RPMI8226 (cell line): Measurements from ENCODE around the gene ETV6.

Experiments used
- DNase-seq: peaks from one replicate; pipeline ENCODE4 v3.0.0-alpha.2; 2015

The ETV6 gene

GRCh38 chr12:11745113-11745512, 95.6 kb downstream of the ETV6 start:
- DNase-seq, result no peak

DNA sequence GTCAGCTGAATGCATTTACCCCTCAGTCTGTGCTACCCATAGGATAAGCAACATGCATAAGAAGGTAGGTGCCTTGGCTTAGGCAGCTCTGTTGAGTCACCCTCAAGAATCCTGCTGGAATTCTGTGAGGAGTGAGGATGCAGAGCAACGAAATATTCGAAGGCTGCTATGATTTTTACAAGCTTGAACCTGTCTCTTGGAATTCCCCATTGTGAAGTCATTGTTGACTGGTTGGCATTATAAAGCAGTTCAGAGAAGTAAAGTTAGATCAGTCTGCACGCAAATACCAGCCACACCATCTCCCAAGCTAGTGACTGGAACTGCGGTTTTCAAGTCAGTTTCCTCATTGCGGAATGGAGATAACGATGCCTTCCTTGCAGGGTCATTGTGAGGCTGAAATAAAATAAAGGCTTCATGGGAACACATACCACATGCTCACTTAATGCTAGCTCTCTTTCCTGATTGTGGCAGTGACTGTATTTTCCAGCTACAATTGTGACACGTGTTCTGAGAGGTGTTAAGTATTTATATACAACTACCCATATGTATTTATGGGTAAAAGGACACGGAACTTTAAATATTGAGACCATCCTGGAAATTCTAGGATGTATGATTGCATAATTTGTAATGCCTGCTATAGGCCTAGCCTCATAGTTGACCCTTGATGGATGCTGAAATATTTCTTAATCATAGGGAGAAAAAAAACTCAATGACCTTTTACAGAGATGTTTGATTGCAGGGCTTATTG, 96.7 kb downstream of the ETV6 start:
- DNase-seq, result no peak

GRCh38 chr12:11746940-11747716, 97.7 kb downstream of the ETV6 start:
- DNase-seq, result no peak

DNA sequence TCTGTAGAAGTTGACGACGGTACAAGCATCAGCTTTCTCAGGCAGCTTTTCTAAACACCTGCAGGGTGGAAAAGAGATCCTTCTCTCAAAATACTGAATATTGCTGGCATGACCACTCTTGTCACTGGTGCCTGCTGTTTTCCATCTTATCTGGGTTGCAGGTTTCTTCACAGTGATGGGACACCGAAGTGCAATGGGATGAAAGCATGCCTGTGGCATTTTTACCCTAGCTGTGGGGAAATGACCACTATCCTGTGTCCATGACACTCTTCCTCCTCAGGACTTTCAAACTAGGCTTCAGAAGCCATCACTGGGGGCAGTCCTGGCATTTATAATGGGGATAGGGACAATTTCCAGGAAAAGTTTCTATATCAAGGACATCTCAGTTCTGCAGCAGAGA, 98.5 kb downstream of the ETV6 start:
- no peak for DNase-seq

- no peak for DNase-seq
Observed at GRCh38 chr12:11748903-11749302, 99.4 kb downstream of the ETV6 start.

DNA sequence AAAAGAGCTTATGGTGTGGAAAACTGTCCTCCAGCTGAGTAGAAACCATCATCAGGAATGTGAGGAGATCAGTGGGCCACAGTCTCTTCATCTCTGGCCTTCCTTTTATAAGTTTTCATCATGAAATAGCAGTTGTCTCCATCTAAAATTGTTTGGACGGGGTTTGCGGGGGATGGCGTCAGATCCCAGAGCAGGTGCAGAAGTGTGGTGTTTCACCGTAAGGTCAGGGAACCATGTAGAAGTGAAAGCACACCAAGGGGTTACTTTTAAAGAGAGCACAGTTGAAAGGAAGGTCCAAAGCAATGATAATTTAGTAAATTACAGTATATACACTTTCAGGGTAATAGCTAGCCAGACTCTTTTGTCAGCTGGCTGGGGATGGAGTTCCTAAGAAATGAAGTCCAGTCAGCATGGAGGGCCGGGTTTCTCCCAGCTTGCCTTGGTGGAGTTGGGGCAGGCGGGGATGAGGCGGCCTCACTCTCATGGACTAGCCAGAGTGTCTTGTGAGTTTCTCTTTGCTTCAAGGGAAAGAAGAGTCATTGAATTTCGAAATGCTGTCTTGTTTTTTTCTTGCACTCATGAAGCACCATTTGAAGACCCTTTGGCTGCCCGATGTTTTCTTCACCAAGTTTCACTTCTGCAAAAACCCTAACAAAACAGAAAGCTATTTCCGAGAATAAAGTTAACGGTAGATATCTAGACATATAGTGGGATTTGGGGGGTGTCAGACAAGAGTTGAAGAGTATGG, 100.6 kb downstream of the ETV6 start:
- peak; percentile 82 for DNase-seq

- no peak for DNase-seq
Observed at GRCh38 chr12:11752403-11753149, 103.1 kb downstream of the ETV6 start.

DNA sequence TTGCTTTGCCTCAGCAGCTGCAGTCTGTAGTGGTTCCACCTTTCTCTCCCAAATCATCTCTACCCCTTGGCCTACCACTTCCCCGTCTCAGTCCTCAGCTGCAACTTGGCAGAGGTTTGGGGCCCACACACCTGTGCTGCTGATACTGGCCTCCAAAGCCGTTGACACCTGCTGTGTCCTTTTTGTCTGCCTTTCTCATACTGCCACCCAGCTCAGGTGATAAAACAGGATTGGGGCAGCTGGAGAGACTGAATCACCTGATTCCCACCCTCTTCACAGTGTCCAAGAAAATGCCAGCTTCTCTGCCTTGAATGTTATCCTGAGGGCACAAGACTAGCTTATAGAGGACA, 103.7 kb downstream of the ETV6 start:
- peak; percentile 93 for DNase-seq

DNA sequence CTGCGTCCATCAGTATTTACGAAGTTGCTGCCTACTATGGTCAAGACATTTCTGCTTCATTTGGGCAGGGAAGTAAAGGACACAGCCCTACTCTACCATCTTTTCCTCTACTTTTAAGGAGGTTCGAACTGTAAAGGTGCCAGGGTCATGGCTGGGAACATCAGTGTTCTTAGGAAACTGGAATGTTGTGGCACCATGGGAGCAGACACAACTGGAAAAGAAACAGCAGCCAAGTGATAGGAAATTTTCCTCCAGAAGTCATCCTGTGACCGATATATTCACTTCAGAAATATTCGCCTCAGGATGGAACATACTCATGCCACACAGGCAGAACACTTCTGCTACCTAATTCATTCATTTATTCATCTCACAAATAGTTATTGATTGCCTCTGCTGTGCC, 104.4 kb downstream of the ETV6 start:
- no peak for DNase-seq

DNA sequence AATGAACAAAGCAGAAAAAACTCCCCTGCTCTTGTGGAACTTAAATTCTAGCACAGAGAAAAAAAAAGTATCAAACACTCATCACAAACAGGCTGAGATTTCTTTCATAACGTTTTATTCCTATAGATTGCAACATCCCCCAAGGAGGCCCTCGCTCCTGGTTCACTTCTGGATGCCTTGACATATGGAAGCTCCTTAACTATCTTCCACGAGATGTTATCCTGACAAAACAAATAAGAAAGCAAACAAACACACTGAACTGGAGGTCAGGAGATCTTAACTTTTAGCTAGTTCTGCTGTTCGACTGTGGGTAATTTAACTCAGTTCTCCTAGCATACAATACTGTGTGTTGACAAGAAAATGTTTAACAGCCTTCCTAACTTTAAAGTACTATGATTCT, 104.8 kb downstream of the ETV6 start:
- no peak for DNase-seq

DNA sequence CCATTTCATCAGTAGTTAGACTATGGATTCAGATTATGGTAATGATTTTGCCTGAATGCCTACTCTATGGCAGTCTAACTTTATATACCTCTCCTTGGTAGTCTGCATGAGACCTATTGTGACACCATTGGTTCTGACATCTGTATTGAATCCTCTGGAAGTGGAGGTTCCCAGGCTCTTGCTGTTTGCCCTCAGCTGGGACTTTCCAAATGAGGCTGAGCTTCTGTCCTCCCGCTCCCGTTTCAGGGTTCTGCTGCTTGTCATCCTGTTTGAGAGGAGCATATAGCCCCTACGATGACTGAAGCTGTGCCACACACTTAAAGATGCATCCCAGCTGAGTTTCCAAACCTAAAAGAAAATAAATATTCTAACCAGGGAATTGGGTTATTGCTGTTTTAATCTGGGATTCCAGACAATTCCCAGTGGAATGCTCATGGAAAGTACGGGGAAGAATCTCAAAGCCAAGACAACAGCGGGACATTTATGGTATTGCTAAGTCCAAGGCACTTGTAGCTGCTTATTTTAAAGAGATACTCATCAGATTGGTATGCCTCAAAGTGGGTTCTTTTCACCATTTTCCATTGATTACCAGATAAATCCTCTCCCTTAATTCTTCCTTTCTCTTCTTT, 105.9 kb downstream of the ETV6 start:
- no peak for DNase-seq

DNA sequence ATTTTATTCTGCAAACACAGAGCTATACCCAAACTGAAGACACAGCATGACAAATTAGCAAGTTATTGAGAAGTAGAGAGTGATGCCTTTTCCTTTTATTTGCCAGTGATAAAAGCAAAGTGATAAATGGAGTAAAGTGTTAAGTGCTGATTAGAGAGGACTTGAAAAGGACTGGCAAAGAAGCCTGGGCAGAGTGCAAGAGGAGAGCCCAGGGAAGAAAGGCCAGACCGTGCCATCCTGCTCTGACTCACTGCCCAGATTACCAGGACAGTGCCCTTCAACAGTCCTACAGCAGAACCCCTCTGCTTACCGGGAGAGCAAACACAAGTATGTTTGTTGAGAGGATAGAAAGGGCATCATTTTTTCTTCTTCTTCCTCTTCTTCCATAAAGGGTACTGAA, 106.5 kb downstream of the ETV6 start:
- DNase-seq, result no peak

GRCh38 chr12:11756523-11756922, 107.0 kb downstream of the ETV6 start:
- no peak for DNase-seq

DNA sequence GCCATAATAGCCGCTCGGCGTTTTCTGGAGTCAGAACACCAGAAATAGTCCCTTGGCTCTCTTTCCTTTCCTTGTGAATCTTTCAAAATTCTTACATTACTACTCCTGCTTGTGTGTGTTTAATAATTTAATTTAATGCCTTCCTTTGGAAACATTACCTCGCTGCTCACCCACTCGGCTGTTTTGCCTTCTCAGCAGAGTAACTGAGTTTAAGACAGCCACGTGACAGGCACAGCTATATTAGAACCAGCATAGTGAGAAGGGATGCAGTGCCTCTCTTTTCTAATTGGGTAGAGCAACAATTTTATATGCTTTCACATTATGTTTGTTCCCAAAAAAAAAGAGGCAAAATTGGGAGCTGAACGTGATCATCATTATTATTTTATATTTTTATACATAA, 107.6 kb downstream of the ETV6 start:
- peak; percentile 70 for DNase-seq

- peak; percentile 83 for DNase-seq
Observed at GRCh38 chr12:11757531-11757930, 108.1 kb downstream of the ETV6 start.

DNA sequence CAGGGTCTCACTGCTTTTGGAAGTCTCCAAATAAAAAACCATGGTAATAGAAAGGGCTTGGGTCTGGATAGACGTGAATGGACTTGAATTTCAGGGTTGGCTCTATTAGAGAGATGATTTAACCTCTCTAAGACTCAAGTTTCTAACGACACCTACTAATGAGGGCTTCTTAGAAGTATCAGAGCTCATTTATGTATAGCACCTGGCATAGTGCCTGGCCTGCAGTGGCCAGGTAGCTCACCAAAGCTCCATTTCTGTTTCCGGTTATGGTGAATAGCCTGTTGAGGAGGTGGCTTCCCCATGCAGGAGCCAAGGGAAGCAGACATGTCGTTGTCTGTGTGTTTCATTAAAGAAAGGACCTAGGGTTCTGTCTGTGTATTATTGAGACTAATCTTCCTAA, 108.6 kb downstream of the ETV6 start:
- peak; percentile 89 for DNase-seq

GRCh38 chr12:11758510-11759493, 109.3 kb downstream of the ETV6 start:
- DNase-seq, result peak; percentile 89

DNA sequence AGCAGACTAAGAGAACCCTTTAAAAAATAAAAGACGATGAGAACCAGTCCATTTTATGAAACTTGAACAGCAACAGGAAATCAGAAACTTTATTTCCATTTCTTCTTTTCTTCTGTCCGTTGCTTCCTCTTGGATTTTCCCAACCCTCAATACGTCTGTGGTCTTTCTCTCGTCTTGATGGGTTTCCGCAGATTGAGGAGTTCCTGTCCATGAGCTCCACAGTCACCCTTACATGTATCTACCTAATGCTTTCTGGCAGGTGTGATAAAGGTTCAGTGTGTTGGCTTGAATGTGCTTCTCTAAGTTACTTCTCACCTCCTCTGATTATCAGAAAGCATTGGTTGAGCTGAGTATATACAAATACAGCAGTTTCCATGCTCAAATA, 110.0 kb downstream of the ETV6 start:
- no peak for DNase-seq

DNA sequence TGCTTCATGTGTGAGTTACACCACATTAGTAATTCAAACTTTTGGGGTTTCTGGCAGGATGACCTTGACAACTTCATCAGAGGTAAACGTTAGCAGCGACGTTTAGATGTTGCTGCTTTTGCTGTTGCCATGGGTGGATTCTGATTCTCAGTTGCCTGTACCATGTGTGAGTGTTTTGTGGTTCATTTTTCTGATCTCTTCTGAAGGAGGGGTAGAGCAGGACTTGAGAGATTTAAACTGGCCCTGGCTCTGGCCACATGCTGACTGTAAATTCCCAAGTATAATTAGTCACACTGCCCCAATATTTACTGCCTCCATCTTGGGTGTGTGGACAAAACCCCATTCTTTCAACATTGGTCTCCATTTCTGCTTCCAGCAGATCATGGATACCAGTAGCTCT, 110.4 kb downstream of the ETV6 start:
- DNase-seq, result no peak

GRCh38 chr12:11761869-11762567, 112.5 kb downstream of the ETV6 start:
- DNase-seq, result peak; percentile 92
